Measurements from ENCODE around the gene HAND1. TPM values are rescaled to one million over a fixed set of nuclear protein-coding genes. Genes with fewer than 3 reads are reported as not detected.
A peak's percentile ranks its signal among the peaks of the same experiment; 100 is the strongest.

Gene HAND1
- total and polyA plus RNA-seq, 3 donors from 2014 or later = 0.24 TPM; not detected in 2

- DNase-seq = no peak
- TF ChIP-seq CTCF (IDR thresholded peaks at IDR 0.05) = peak in 1 of 3 experiments; percentile 2
- TF ChIP-seq POLR2A (IDR thresholded peaks at IDR 0.05) = no peak
- 61 to 68% methylated on average over 6 of the region's 6 CpGs for WGBS, 2 donors
- intact Hi-C loops (cut with DNase I; ENCODE audit: low total_unique reads) = no loop called here
- H3K9me3 ChIP-seq = no peaks in the 10 kb centered on the region
- H3K27me3 ChIP-seq = no peaks in the 10 kb centered on the region
- H3K27ac ChIP-seq = no peak overlapping the region
- no peaks in the 10 kb centered on the region for H3K36me3 ChIP-seq (ENCODE audit: low read depth, missing control alignments)
- no peak overlapping the region for H3K4me3 ChIP-seq
- no peaks in the 10 kb centered on the region for H3K4me1 ChIP-seq
Observed at GRCh38 chr5:154461531-154461930, 16.5 kb downstream of the HAND1 start.

GRCh38 chr5:154460172-154460571, 17.9 kb downstream of the HAND1 start:
- no peak overlapping the region for H3K27ac ChIP-seq
- H3K4me3 ChIP-seq = no peak overlapping the region
- H3K36me3 ChIP-seq (ENCODE audit: low read depth, missing control alignments) = no peaks in the 10 kb centered on the region
- TF ChIP-seq CTCF (IDR thresholded peaks at IDR 0.05) (no peak), POLR2A (IDR thresholded peaks at IDR 0.05) (no peak)
- no peaks in the 10 kb centered on the region for H3K9me3 ChIP-seq
- 96% methylated on average over 4 of the region's 4 CpGs for WGBS, 2 donors
- no peaks in the 10 kb centered on the region for H3K27me3 ChIP-seq
- DNase-seq = no peak
- intact Hi-C loops (cut with DNase I; ENCODE audit: low total_unique reads) = no loop called here
- no peaks in the 10 kb centered on the region for H3K4me1 ChIP-seq

- H3K27ac ChIP-seq = no peak overlapping the region
- intact Hi-C loops (cut with DNase I; ENCODE audit: low total_unique reads) = no loop called here
- no peaks in the 10 kb centered on the region for H3K4me1 ChIP-seq
- WGBS, 2 donors = 71 to 74% methylated on average over 3 of the region's 3 CpGs
- no peaks in the 10 kb centered on the region for H3K27me3 ChIP-seq
- TF ChIP-seq POLR2A (IDR thresholded peaks at IDR 0.05) (no peak), CTCF (IDR thresholded peaks at IDR 0.05) (no peak)
- H3K9me3 ChIP-seq = no peaks in the 10 kb centered on the region
- DNase-seq = no peak
- no peaks in the 10 kb centered on the region for H3K36me3 ChIP-seq (ENCODE audit: low read depth, missing control alignments)
- no peak overlapping the region for H3K4me3 ChIP-seq
Observed at GRCh38 chr5:154459015-154459414, 19.0 kb downstream of the HAND1 start.

- H3K4me3 ChIP-seq = no peak overlapping the region
- H3K27me3 ChIP-seq = no peaks in the 10 kb centered on the region
- H3K36me3 ChIP-seq (ENCODE audit: low read depth, missing control alignments) = no peaks in the 10 kb centered on the region
- no peaks in the 10 kb centered on the region for H3K4me1 ChIP-seq
- no peak overlapping the region for H3K27ac ChIP-seq
- TF ChIP-seq POLR2A (IDR thresholded peaks at IDR 0.05) (no peak), CTCF (IDR thresholded peaks at IDR 0.05) (no peak)
- intact Hi-C loops (cut with DNase I; ENCODE audit: low total_unique reads) = no loop called here
- DNase-seq = no peak
- WGBS, 2 donors = 78 to 90% methylated on average over 3 of the region's 3 CpGs
- H3K9me3 ChIP-seq = no peaks in the 10 kb centered on the region
Observed at GRCh38 chr5:154456540-154456939, 21.5 kb downstream of the HAND1 start.

GRCh38 chr5:154455585-154455984, 22.4 kb downstream of the HAND1 start:
- no peaks in the 10 kb centered on the region for H3K9me3 ChIP-seq
- no peaks in the 10 kb centered on the region for H3K4me1 ChIP-seq
- no peak for TF ChIP-seq POLR2A (IDR thresholded peaks at IDR 0.05)
- no peak for TF ChIP-seq CTCF (IDR thresholded peaks at IDR 0.05)
- H3K4me3 ChIP-seq = no peak overlapping the region
- intact Hi-C loops (cut with DNase I; ENCODE audit: low total_unique reads) = no loop called here
- H3K36me3 ChIP-seq (ENCODE audit: low read depth, missing control alignments) = no peaks in the 10 kb centered on the region
- H3K27ac ChIP-seq = no peak overlapping the region
- DNase-seq = no peak
- 97% methylated on average over 5 of the region's 5 CpGs for WGBS, 2 donors
- H3K27me3 ChIP-seq = no peaks in the 10 kb centered on the region

All from testis (tissue), 3 donors.